GM21717 (cell line): ENCODE data around the gene IGF2R.
"Not testable (repeated sequence)": the region's sequence is repeated elsewhere in the genome, so short reads cannot be mapped to it uniquely, and the experiment has no call there.

Experiments
- ATAC-seq: cut with Tn5 transposase; IDR thresholded peaks from one replicate; pipeline ENCODE4 v1.9.1; 2021; ENCODE audit warnings: mild to moderate bottlenecking, moderate library complexity; ENCODE audit not compliant: unreplicated experiment

IGF2R gene

DNA sequence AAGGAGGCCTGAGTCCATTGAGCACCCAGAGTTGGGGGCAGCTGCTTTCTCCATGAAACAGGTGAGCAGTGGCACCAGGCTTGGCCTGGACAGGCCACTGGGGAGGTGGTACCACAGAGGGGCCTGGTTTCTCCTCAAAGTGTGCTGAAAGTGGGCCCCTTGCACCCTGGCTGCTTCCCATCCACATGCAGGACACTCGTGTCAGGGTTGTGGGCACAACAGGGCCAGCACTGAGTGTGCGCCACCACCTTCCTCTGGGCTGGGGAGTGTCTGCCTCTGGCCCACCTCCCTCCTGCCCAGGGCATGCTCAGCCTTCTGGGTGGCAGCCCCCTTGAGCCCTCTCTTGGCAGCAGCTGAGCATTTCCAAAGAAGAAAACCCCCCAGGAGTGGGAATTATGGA, 147.5 kb downstream of the IGF2R start:
- no peak for ATAC-seq

DNA sequence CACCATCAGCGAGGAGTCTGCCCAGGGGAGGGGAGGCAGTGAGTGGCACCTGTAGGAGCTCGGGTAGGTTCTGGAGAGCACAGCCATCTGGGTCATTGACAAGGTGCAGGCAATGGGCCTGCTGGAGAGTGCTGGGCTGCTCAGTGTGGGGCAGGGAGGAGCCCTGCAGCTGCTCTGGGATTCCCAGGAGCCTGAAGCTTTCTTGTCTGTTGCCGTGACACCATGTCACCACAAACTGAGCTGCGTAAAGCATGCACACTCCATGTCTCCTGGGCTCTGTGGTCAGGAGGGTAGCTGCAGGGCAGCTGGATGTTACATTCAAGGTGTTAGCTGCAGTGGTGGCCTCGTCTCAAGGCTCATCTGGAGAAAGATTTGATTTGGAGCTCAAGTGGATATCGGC, 148.3 kb downstream of the IGF2R start:
- ATAC-seq = no peak

DNA sequence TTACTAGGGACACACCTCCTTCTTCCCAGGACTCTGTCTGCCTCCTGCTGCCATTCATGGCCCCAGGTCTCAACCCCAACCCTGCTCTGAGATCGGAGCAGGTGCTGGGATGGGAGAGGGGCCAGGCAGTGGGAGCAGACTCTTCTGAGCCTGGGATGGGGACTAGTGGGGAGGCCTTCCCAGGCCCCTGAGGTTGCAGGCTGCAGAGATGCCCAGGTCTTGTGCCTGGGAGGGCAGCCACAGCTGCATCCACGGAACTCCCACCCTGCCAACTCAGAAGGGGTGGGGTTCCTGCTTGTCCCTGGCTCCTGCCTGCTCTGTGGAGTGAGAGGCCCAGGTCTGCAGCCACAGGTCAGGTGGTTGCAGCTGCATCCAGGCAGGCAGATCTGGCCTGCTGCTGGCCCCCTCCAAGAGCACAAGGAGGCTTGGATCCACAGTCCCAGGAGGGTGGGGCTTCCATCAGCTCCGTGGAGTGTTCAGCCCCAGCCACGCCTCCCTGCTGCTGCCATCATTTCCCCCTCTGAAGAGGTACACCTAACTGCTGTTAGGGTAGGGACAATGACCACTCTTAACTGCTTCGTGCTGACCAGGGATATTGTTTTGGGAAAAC, 149.8 kb downstream of the IGF2R start:
- no peak for ATAC-seq

DNA sequence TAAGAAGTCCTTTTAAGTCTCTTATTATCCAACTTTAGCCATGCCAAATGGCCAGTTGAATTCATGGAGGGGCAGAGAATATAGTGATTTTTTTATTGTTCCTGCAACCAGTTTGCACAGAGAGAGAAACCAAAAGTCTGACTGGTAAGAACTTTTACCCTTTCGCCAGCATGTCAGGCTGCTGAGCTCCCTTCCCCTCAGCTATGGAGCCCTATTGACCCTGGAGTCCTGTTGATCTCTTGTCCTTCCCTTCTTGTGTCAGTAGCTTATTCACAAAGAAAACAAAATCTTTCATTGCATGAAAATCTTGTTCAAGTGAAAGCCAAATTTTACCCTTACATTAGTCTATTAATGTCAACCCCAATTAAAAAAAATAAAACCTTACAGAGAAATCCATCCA, 151.2 kb downstream of the IGF2R start:
- ATAC-seq = no peak

DNA sequence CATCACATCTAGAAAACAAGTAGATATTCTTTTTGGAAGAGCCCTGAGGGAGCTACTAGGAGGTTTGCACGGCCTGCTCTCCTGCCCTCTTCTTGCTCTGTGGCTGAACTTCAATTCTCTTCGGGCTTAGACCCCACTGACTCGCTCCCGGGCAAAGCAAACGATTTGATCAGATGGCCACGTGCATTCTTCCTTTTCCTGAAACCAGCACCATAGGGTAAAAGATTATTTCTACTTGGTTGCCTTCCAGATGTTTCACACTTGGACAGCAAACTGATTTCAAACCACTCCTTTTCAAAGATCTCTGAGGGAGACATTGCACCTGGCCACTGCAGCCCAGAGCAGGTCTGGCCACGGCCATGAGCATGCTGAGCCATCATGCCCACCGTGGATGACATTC, 152.7 kb downstream of the IGF2R start, which contains the start of gene SLC22A1:
SLC22A1 (plus strand) TSS at position 258 of the 400 bp plus-strand sequence; CDS start at position 379, 121 bp downstream.
- ATAC-seq = no peak

DNA sequence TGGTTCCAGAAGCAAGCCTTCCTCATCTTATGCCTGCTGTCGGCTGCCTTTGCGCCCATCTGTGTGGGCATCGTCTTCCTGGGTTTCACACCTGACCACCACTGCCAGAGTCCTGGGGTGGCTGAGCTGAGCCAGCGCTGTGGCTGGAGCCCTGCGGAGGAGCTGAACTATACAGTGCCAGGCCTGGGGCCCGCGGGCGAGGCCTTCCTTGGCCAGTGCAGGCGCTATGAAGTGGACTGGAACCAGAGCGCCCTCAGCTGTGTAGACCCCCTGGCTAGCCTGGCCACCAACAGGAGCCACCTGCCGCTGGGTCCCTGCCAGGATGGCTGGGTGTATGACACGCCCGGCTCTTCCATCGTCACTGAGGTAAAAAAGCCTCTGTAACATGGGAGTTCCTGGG, 153.1 kb downstream of the IGF2R start:
- ATAC-seq = no peak

DNA sequence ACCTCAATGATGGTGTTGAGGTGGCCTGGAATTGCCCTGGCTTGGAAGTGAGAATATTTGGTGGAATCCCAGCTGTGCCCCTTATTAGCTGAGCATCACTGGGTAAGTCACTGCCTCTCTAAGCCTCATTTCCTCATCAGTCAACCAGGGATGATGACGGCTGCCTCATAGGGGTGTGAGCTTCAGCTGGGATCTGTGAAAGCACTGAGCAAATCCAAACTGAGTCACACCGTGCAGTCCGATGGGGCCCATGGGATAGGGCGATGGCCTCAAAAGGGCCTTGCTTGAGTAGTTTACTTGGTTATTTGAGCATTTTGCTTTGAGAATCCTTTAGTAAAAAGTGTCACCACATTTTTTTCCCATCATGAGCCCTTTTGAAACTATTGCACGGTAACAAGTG, 153.9 kb downstream of the IGF2R start:
- no peak for ATAC-seq

DNA sequence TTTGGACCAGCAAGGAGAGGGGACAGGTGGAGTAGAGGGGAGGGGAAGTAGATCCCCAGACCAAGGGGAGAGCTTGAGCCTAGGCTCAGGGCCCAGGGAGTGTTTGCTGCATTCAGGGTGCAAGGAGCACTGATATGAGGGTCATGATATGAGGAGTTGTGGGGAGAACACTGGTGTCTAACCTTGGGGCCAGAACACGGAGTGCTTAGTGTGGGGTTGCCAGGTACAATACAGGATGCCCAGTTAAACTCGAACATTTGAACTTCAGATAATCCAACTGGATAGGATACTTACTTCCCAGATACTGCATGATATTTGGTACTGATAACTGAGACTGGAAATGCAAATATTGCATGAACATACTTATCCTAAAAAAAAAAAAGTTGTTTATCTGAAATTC, 155.1 kb downstream of the IGF2R start:
- ATAC-seq = no peak

DNA sequence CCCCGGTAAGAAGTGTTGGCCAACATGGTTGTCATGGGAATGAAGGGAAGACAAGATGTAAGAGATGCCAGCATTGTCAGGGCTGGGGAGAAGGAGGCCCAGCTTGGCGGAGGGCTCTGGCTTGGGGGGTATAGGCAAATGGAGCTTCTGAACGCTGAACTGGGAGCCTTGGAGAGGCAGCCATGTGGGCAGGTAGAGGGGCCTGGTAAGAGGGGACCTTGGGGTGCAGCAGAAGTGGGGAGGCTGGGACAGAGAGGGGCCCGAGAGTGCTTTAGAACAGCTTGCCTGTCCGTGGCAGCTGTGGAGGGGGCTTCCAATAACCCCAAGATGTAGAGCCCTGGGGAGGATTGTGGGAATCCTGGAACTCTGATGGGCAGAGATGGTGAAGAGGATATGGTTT, 155.7 kb downstream of the IGF2R start:
- no peak for ATAC-seq

DNA sequence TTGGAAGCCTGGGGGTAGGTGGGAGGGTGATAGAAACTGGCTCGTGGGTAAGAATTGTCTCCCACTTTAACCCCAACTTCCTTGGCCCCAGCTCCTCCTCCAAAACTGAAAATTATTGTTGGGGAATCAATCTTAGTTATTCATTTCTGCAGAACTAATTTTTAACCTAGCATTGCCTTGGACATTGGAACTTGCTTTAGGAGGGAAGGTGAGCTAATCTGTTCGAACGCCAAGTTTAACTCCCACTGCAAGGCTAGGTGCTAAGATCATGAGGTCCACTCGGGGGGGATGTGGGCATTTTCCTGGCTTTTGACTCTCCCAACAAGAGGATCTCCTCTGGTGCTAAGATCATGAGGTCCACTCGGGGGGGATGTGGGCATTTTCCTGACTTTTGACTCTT, 156.2 kb downstream of the IGF2R start:
- not testable (repeated sequence) for ATAC-seq

DNA sequence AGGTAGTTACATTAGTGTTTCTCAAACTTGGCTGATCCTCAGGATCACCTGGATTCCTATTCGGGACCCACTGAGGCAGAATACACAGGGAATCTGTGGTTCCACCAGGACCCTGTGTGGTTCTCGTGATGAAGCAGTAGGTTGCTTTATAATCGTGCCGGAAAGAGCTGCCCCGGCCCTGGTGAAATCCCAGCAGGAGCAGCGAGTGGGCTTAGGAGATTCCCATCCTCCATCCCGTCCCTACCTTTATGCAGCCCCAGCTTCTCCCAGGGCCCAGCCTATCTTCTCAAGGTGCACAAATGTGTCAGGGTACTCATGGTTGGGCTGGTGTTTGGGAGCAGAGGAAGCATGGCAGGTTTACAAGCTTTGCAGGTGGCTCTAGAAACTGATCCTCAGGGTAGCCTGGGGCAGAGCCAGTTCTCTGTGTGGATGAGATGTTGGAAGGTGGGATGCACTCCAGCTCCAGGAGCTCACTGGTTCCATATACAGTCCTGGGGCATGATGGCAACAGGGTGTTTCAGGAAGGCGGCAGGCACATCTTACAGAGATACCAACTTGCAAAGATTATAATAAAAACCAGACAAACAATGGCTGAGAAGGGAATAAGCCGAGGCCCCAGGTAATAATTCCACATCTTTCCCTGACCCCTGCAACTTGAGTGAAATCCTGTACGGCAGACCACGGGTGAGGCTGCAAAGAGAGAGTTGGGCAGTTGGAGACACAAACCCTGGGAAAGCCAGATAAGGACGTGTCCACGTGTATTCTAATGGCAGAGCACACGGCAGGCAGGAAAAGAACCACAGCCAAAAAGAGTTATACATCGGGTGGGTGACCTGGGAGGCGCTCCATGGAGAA, 158.6 kb downstream of the IGF2R start:
- ATAC-seq = no peak

DNA sequence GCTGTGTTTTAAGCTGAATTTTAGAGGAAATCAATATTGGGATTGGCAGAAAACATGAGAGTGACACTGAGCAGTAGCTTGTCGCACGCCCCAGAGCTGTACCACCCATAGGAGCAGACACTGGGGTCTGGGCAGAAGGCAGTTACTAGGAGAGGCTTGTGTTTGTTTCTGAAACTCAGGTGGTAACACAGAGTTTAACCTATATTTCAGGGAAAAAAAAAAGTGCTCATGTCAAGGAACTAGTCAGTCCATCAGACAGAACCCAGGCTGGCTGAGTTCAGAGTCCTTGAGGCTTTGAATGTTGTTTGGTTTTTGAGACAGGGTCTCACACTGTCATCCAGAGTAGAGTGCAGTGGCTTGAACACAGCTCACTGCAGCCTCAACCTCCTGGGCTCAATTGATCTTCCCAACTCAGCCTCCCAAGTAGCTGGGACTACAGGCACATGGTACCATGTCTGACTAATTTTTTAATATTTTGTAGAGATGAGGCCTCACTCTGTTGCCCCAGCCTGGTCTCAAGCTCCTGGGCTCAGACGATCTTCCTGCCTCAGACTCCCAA, 159.3 kb downstream of the IGF2R start:
- no peak for ATAC-seq

DNA sequence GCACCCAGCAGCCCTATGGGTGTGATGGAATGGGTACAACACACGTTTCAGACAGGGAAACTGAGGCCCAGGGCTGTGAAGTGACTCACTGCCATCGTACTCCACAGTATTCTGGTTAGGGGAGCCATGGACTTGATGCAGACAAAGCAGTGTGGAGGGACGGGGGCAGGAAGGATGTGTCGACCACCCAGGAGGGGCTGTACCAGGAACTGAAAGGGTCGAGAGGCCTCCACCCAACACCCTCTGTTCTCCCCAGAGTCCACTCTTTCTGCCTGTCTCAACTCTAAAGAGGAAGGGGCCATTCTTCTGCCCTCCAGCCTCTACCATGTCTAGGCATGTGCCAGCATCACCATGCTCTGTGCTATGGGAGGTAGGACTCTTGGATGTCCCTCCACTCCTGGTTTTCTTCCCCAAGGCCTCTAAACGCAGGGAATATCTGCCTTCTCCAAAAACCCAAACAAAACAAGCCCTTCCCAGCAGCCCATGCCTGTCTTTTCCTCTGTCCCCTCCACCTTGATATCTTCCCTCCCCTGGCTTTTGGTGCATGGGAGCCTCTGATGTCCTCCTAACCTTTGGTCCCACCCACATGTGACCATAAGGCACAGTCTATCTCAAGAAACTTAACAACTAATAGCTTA, 160.1 kb downstream of the IGF2R start:
- no peak for ATAC-seq

DNA sequence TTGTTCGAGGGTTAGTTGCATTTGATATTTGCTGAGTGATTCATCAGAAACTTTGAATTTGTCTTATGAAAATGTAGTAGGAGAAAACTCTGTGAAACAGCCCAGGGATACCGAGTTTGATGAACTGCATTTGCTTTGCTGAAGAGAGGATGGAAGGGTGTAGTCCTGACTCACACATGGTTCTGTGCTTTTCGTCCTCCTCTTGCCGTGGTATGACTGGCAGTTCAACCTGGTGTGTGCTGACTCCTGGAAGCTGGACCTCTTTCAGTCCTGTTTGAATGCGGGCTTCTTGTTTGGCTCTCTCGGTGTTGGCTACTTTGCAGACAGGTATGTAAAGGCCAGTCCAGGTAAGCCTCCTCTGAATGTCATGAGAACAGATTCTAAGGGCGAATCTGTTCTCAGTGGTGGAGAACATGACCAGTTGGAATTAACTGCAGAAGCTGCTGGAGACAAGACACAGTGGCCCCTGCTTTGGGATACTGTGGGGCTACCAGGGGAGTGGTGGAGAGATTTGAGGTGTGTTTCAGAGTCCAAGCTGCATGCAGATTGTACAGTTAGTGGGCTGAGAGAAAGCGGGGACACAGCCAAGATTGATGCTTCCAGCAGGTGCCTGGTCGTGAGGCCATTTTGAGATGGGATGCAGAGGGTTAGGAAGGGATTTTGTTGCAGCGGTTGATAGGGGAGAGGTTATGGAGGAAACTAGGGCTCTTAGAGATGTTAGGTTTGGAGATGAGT, 161.2 kb downstream of the IGF2R start:
- no peak for ATAC-seq

DNA sequence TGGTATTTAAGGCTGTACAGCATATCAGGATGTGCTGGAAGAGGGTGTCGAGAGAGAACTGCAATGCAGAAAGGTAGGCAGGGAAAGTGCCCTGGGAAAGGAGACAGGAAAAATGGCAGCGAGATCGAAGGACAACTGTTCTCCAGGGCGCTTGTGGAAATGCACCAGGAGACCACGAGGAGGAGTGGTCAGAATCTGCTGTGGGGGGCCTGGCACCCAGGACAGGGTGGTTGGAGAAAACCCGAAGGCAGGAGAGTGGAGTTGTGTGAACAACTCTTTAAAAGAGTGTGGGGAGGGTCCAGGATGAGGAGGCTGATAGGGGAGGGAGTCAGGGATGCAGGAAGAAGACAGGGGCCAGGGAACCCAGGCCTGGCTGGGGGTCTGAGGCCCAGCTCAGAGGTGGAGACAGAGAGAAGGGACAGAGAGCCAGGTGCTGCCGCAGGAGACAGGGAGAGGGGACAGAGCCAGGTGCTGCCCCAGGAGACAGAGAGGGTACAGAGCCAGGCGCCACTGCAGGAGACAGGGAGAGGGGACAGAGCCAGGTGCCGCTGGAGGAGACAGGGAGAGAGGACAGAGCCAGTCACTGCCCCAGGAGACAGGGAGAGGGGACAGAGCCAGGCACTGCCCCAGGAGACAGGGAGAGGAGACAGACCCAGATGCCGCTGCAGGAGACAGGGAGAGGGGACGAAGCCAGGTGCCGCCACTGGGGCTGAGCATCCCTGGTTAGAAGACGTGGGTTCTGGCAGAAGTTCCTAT, 162.0 kb downstream of the IGF2R start:
- no peak for ATAC-seq

DNA sequence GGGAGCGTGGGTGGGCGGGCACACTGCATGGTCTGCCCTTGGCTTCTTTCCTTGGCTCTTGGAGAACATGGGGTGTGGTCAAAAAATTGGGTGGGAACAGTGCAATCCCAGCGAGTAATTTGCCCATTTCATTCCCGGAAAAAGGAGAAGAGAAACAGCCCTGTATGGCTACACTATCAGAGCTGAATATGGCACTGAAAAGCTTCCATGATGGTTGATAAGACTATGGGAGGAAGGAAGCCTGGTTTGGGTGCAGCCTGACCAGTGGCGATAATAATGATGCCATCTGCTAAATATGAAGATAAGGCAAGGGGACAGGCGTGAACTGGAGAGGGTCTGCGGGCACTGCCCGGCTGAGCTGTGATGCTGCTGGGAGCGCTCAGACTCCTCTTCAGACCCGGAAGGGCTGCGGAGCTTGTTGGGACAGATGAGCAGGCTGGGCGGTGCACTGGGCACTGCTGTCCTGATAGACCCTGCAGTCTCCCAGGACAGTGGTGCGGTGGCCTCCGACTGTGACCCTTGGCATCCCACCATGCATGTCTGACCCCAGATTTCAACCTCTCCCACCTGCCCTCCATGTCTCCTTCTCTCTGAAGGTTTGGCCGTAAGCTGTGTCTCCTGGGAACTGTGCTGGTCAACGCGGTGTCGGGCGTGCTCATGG, 162.9 kb downstream of the IGF2R start:
- ATAC-seq = no peak

DNA sequence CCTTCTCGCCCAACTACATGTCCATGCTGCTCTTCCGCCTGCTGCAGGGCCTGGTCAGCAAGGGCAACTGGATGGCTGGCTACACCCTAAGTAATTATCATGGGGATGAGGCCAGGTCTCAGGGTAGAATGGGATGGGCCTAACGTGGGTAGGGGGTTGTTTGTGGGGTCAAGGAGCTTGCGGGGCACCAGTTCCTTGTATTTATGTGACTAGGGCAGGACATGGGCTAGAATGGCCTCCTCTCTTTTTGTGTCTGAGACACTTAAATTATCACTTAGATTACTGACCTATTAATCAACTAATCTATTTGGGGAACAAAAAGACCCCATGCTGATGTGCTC, 163.4 kb downstream of the IGF2R start:
- no peak for ATAC-seq

DNA sequence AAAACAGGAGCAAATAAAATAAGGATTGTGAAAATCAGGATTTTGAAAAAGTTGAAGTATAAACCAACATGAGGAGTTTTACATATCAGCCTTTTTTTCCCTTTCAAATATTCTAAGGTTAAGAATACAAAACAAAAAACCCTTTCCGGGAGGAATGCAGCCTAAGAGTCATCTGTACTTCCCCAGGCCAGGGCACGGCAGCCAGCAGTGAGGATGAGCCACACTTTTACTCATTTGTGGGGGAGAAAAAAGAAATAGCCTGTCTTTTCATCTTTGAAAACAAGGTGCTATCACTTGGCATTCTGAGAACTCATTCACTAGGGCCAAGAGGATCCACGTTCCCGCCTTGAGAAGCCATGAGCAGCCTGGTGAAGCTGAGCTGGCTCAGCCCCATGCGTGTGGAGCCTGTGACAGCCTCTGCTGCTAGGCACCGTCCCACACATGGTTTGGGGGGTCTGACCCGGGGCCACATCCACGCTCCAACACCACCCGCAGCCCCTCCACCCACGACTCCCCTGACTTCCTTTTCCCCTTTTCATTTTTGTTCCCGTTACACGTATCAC, 164.0 kb downstream of the IGF2R start:
- ATAC-seq = no peak
